Cerebellar cortex (tissue), 1 donor: ENCODE data around the gene UGT2B28.
A peak's percentile ranks its signal among the peaks of the same experiment; 100 is the strongest.
"Not testable (repeated sequence)": the region's sequence is repeated elsewhere in the genome, so short reads cannot be mapped to it uniquely, and the experiment has no call there.

Source experiments
- DNase-seq: peaks from one replicate; pipeline ENCODE4 v3.0.0-alpha.2; 2015; ENCODE audit warnings: low spot score

Gene UGT2B28

DNA sequence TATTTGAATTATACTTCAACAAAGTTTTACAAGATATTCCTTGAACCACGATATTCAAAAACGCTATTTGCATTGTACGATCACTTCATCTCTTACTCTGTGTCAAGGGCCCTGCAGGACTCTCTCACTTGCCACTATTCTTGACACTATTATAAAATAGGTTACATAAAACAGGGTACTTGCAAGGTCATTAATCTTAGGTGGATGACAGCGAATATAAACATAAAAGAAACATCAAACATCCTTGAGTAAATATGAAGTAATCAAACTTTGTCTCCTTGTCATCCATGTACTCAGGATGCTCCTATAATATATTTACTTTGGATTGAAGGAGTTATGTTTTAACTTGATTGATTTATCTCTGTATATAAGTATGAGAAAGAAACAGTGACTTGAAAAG, at the start of gene UGT2B28:
Gene UGT2B28 (plus strand): TSS at position 395 of the 400 bp plus-strand sequence. CDS start 26 bp downstream, outside the sequence.
- DNase-seq, result not testable (repeated sequence)

DNA sequence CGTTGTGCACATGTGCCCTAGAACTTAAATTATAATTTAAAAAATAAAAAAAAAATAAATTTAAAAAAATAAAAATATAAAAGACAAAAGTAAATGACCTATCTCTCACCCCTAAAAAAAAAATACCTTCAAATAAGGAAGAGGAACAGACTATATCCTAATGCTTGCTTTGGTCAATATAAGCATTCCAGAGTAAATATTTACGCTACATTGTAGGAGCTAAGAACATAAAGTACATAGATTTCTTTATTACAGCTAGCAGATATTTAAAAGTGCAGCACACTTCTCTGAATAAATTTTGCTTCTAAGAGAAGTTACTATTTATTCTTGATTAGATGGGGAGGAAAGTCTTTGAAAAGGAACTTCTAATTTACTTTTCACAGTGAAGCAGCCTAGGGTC, 41.2 kb upstream of the UGT2B28 start:
- no peak for DNase-seq

DNA sequence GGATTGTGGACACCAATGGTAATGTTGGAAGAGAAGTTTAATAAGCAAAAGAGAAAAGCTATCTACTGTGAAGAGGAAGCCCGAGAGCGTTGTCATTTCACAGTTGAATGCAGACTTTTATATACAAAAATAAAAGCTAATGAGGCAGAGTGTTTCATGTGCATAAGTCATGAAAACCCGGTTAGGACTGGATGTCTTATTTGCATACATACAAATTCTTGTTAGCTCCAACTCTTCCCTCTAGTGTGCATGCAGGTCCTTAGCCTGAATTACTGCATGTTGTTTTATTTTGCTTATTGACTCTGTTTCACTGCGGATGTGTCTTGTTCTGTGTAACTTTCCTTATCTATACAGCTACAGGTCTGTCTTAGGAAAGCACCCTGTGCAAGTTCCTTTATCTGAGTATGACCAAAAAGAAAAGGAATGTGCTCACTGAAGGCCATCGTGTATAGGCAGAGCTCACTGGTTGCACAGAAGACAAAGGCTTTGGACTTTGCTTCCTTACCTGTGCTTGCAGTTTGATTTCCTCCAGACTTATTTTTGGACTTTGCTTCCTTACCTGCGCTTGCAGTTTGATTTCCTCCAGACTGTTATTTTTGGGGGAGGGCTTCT, 40.6 kb upstream of the UGT2B28 start:
- DNase-seq, result no peak

DNA sequence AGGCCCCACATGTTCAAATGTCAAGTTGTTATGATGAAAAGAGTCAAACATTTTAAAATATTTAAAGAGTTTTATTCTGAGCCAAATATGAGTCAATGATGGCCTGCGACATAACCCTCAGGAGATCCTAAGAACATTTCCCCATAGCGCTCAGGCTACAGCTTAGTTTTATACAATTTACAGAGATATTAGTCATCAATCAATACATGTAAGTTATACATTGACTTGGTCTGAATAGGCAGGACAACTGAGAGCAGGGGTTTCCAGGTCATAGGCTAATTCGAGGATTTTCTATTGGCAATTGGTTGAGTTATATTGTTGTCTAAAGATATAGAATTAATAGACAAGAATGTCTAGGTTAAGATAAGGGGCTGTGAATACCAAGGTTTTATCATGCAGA, 39.5 kb upstream of the UGT2B28 start:
- DNase-seq, result not testable (repeated sequence)

DNA sequence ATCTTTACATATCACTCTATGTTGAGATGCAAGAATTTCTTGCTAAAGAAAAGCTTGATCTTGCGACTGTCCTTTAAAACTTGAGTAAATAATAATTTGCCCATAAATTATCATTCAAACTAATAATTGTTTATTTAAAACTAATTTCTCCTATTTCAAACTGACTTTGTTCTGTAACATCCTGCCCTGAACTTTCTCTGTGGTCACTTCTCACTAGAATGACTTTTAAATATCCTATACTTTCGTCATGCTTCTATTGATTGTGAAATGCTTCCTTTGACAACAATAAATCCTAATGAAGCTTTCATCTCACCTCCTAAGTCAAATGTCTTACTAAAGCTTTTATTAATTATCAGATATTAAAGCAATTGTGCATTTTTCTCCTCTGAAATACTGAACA, 38.5 kb upstream of the UGT2B28 start:
- DNase-seq, result not testable (repeated sequence)

DNA sequence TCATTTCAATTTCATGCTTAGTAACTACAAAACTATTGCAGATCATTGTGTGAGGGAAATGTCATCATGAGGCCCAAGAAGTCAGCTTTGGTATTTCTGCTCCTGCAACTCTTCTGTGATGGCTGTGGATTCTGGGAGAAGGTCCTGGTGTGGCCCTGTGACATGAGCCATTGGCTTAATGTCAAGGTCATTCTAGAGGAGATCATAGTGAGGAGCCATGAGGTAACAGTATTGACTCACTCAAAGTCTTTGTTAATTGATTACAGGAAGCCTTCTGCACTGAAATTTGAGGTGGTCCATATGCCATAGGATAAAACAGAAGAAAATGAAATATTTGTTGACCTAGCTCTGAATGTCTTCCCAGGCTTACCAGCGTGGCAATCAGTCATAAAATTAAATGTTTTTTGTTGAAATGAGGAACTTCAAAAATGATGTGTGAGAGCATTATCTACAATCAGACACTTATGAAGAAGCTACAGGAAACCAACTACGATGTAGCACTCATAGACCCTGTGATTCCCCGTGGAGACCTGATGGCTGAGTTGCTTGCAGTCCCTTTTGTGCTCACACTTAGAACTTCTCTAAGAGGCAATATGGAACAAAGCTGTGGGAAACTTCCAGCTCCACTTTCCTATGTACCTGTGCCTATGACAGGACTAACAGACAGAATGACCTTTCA, 37.6 kb upstream of the UGT2B28 start:
- DNase-seq, result not testable (repeated sequence)

DNA sequence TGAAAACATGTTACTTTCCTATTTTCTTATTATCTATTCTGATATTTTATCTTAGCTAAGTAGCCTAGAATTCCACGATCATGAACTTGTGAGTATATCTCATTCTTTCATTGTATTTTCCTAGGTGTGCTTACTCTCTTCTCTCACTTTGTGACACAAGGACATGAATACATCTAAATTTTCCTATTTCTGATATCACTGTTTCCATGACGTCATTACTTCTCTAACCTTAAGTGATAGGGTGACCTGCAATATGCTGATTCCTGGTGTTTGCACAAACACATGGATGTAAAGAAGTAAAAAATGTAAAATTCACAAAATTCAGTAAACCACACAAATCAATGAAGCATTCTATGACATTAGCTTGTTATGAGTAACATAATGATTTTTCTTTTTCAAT, 29.4 kb upstream of the UGT2B28 start:
- not testable (repeated sequence) for DNase-seq

DNA sequence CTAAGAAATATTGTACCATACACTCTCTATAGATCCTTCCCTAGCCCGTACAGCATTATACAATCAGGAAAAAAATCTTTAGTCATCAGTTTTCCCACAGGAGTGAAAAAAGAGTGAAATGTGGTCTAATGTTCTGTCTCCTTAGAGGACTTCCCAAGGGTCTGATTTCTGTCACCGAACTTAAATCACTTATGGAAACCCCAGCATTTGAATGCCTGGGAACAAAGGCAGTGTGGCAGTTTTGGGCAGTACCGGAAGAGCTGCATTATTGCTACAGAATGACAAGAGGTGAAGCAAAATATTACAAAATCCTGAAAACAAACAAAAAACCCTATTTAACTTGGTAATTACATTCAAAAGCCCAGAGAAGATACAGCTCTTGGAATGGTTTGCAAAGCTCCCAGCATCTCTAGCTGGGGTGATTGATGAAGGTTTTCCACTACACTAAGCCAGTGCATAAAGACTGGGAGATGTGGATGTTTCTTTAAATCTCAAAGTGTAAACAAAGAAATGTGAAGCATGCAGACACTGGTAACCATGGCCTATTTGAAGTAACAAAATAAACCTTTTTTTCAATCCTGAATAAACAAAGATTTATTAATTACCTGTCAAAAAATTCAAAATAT, 27.0 kb upstream of the UGT2B28 start:
- DNase-seq, result not testable (repeated sequence)

DNA sequence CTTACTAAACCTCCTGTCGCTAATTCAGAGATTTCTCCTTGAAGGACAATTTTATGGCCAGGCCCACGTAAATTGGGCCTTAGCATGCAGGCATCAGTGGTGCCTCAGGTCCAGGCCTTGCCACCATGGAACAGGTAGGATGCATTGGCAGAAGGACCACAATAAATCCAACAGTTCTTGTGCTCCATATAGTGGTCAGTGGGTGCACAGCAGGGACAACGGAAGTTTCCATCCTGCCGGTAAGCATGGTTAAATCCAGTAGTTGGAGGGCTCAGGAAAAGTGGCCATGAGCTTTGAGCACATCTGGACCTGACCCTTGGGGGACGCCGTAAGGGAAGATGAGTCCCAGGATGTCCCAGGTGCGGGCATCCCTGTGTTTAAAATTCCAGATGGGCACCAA, 11.7 kb upstream of the UGT2B28 start:
- DNase-seq, result not testable (repeated sequence)

DNA sequence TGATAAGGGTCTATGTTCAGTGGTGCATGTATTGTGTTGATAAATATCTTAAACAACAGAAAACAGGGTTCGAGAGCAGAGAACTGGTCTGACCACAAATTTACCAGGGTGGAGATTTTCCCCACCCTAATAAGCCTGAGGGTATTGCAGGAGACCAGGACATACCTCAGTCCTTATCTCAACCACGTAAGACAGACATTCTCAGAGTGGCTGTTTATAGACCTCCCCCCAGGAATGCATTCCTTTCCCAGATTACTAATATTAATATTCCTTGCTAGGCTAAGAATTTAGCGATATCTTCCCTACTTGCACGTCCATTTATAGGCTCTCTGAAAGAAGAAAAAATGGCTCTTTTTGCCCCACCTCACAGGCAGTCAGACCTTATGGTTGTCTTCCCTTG, 16.1 kb downstream of the UGT2B28 start:
- DNase-seq, result not testable (repeated sequence)

DNA sequence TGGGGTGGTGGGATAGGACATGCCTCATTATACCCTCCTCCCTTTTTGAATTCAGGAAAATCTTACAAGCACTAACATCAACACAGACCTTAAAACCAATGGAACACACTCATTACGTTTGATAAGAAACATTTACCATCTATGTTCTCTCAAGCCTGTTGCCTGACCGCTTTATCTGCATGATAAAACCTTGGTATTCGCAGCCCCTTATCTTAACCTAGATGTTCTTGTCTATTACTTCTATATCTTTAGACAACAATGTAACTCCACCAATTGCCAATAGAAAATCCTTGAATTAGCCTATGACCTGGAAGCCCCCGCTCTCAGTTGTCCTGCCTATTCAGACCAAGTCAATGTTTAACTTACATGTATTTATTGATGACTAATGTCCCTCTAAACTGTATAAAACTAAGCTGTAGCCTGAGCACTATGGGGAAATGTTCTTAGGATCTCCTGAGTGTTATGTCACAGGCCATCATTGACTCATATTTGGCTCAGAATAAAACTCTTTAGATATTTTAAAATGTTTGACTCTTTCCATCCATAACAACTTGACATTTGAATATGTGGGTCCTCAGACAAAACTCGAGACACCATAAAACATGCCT, 28.3 kb downstream of the UGT2B28 start:
- not testable (repeated sequence) for DNase-seq

DNA sequence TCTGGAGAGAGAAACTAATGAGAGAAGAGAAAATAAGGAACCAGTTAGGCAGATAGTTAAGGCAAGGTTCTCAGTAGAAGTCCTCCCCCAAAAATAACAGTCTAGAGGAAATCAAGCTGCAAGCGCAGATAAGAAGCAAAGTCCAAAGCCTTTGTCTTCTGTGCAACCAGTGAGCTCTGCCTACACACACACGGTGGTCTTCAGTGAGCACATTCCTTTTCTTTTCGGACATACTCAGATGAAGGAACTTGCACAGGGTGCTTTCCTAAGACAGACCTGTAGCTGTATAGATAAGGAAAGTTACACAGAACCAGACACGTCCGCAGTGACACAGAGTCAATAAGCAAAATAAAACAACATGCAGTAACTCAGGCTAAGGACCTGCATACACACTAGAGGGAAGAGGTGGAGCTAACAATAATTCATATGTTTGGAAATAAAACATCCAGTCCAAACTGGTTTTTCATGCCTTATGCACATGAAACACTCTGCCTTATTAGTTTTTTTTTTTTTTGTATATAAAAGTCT, 29.3 kb downstream of the UGT2B28 start:
- not testable (repeated sequence) for DNase-seq

DNA sequence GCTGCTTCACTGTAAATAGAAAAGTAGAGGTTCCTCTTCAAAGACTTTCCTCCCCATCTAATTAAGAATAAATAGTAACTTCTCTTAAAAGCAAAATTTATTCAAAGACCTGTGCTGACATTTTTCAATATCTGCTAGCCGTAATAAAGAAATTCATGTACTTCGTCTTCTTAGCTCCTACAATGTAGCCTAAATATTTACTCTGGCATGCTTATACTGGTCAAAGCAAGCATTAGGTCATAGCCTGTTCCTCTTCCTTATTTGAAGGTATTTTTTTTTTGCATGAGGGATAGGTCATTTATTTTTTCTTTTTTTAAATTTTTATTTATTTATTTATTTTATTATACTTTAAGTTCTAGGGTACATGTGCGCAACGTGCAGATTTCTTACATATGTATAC, 30.0 kb downstream of the UGT2B28 start:
- not testable (repeated sequence) for DNase-seq

DNA sequence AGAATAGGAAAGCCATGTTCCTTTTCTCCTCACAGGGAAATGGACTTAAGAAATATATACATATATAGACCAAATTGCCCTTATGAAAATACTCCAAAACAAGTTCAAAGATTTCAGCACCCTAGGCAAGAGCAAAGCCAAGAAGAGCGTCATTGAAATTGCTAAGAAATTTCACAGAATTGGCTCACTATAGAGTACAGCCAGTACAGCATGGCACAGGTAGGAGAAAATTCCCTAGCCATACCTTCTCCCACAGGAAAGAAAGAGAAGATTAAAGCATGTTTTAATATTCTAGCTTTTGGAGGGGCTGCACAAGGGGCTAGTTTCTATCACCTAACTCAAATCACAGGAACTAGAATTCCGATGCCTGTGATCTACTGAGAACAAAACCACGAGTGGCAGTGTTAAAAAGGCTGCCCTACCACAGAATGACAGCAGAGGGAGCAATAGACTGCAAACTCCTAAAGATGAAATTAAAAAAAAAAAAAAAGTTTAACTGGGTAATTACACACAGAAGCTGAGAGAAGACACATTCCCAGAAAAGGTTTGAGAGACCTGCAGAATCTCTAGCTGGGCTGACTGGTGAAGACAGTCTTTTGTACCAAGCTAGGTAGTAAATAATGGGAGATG, 37.5 kb downstream of the UGT2B28 start:
- peak; percentile 1 for DNase-seq

DNA sequence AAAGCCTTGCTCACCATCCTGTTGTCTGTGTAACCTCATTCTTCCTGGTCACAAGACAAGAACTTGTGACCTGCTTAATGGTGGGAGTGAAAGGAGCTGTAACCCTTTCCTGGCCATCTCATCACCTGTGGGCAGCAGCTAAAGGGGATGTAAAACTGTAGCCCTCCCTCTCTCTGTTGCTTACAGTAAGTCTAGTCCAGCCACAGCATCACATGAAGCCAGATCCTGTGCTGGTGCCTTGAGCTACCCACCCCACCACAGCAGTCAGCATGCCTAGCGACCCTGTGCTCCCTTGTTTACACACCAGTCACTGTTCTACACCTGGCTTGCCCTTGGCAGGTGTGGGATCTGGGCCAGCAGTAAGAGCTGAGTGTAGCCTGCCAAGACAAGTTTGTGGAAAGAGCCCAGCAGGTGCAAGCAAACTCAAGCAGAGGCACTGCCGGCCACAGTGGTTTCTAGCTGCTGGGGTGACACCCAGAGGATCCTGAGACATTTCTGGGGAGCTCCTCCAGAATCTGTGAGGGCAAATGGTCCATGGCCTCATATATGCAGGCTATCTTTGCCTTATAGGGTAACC, 41.0 kb downstream of the UGT2B28 start:
- no peak for DNase-seq

DNA sequence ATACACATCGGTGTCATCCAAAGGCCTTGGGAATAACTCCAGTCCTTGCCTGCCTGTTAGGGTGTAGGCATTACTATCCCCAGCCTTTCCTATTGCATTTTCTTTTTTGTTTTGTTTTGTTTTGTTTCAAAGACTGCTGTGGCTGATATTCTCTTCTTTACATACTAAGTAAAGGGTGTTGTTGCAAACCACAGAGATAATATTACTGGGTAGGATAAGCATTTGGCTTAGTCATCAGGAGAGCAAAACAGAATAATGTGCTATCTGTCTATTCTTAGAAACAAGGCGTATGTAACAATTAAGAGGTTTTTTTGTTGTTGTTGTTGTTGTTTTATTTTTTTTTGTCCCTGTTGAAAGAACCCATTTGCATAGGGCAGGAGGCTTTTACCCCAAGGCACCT, 41.8 kb downstream of the UGT2B28 start:
- no peak for DNase-seq

DNA sequence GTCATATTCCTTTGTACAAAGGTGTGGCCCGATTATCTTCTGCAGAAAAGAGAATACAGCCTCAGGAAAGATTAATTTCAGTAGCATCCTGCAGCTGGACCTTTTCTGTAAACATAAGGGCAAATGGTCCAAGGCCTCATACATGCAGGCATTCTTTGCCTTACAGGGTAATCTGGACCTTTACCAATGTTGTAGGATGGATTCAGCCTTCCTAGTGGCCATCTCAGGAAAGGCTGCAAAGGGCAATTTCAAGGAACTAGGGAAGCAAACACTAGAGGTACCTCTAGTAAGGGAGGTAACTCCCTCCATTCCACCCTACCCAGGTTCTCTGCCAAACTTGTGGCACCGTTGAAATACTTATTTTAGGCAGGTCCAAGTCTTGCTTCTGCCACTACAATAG, 43.0 kb downstream of the UGT2B28 start:
- DNase-seq, result no peak

DNA sequence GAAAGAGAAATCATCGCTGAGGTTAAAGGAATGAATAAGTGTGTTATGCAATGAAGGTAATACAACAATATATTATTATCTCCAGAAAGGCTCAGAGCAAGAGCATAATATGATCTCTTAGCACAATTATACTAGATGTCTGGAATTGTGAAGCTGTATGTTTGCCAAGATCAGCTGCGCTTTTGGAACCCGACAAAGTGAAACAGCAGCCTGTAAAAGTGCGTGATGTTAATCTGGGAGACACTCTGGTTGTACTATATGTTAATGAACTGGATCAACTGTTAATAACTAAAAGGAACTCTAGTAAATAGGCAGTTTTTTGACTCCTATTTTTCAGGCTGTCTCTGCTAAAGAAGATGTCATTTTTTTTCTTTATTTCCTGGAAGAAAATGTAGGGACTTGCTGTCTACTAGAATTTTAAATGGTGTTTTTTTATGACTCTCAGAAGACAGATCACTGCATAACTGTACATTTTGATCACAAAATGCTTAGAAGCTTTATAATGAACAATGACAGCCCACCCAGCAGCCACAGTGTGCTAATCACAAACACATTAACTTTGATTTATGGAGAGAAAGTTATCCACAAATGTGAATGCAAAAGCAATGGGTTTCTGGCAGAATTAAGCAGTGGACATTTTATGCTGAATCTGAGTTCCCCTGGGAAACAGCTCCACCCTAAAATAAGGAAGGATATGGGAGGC, 50.2 kb downstream of the UGT2B28 start:
- DNase-seq, result no peak

DNA sequence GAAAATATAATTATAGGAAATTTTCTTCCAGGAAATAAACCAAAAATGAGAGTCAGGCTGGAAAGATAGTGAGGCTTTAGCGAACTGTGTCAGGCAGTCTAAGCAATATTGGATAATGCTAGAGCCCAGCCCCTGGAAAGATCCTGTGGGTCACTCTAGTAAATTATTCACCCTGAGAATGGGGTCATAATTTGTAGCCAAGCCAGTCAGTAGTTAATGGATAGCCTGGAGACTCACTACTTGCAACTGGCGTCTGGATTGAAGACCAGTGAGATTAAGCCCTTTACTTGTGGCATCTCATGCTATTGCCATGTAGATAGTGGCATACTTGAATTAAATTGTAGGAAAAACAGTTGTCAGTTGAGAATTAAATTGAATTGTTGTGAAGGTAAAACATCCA, 51.0 kb downstream of the UGT2B28 start:
- not testable (repeated sequence) for DNase-seq

DNA sequence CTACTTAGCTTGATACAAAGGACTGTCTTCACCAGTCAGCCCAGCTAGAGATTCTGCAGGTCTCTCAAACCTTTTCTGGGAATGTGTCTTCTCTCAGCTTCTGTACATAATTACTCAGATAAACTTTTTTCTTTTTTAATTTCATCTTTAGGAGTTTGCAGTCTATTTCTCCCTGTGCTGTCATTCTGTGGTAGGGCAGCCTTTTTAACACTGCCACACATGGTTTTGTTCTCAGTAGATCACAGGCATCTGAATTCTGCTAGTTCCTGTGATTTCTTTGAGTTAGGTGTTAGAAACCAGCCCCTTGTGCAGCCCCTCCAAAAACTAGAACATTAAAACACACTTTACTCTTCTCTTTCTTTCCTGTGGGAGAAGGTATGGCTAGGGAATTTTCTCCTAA, 55.2 kb downstream of the UGT2B28 start:
- not testable (repeated sequence) for DNase-seq

DNA sequence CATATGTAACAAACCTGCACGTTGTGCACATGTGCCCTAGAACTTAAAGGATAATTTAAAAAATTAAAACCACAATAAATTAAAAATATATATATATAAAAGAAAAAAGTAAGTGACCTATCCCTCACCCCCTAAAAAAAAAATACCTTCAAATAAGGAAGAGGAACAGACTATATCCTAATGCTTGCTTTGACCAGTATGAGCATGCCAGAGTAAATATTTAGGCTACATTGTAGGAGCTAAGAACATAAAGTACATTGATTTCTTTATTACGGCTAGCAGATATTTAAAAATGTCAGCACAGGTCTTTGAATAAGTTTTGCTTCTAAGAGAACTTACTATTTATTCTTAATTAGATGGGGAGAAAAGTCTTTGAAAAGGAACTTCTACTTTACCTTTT, 62.8 kb downstream of the UGT2B28 start:
- not testable (repeated sequence) for DNase-seq
